H1 (cell line): Measurements from ENCODE around the gene CRIP1. TPM values are rescaled to one million over a fixed set of nuclear protein-coding genes. Genes with fewer than 3 reads are reported as not detected.

Source experiments
- HDAC2 ChIP-seq, 2 experiments: fragments of 300-600 bp in 1 of 2; sonication (generic) in 1 of 2; IDR thresholded peaks; 2 replicates each; pipeline ENCODE4 v1.6.1; 2011 to 2012; ENCODE audit warnings: low read depth in 2 of 2, low read length in 2 of 2, mild to moderate bottlenecking in 2 of 2, moderate library complexity in 2 of 2, borderline replicate concordance in 1 of 2, inconsistent platforms in 1 of 2
- polyA plus RNA-seq, 7 experiments: library from polyadenylated mRNA; depleted of rRNA in 3 of 7; stranded (reverse) in 5 of 7; unstranded in 2 of 7; fragments of >200 nt in 5 of 7; fragments of 200-250 nt in 2 of 7; gene quantifications; 1 replicate in 5 of 7; 2 replicates in 1 of 7; 4 replicates in 1 of 7; pipeline versions ENCODE4 v1.2.1 to v1.2.3, GENCODE V29; 2011 to 2013; ENCODE audit warnings: missing spikeins in 2 of 7, mixed read lengths in 2 of 7
- total RNA-seq: library from RNA; stranded (reverse); fragmentation: NEBNext Ultra II Directional; extraction: Animal tissue kit (Norgen Biotek cat#: 25700); gene quantifications from 2 replicates; pipeline ENCODE4 v1.2.1, GENCODE V29; 2021

CRIP1 gene
- total and polyA plus RNA-seq, 2 of the 8 experiments (the other 6 are each of a cell fraction or from before 2014, with no cell fraction given), result 1.2 to 2.2 TPM

DNA sequence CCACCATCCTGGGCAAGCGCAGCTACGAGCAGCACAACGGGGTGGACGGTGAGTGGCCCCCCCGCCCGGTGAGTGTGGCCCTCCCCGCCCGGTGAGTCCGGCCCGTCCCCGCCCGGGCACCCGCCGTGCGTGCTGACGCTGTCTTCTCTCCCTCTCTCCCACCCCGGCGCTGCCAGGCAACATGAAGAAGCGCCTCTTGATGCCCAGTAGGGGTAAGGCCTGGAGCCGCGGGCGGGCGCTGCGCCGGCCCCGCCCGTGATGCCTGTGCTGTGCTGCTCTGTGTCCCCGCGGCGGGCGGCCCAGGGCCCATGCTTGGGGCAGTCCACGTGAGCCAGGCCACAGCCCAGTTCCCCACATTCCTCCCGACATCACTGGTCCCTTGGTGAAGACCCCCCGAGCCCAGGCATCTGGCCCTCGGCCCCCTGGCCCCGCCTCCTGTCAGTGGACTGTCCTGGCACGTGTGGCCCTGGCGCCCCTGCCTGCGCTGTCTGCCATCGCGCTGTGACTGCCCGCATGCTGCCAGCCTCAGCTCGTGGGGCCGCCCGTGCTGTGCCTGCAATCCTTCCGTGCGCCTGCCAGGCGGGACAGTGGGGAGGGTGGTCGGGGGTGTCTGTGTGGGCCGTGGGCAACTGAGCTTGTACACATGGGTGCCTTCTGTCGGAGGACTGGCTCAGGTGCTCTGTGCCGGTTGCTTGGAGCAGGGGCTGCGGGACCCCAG, 20.0 kb upstream of the CRIP1 start (continued):
- no peak for TF ChIP-seq HDAC2 (IDR thresholded peaks at IDR 0.05; ENCODE audit: borderline replicate concordance in 1 of 2, low read depth in 2 of 2, low read length in 2 of 2)
- TF ChIP-seq, all 59 proteins: peak for 0
